K562 (cell line): Measurements from ENCODE around the gene SLC7A5. TPM values are rescaled to one million over a fixed set of nuclear protein-coding genes. Genes with fewer than 3 reads are reported as not detected.

Experiments used
- ELF4 ChIP-seq: fragments of 450-650 bp; formaldehyde crosslinking; IDR thresholded peaks from 2 replicates; pipeline ENCODE4 v1.4.0; 2022; ENCODE audit warnings: missing genetic modification characterization
- FOXK2 ChIP-seq, 2 experiments: fragments of 450-650 bp; IDR thresholded peaks in 1 of 2; conservative IDR thresholded peaks in 1 of 2; 2 replicates each; pipeline ENCODE4 v1.6.1; 2016; ENCODE audit warnings: low read depth in 2 of 2, mild to moderate bottlenecking in 1 of 2
- HDGF ChIP-seq: fragments of 450-650 bp; IDR thresholded peaks from 2 replicates; pipeline ENCODE4 v1.6.1; 2016
- HMGN3 ChIP-seq: IDR thresholded peaks from 2 replicates; pipeline ENCODE4 v1.6.1; 2011; ENCODE audit warnings: borderline replicate concordance, low read depth, mild to moderate bottlenecking, mixed read lengths, low read length; ENCODE audit not compliant: insufficient read length; ENCODE audit errors: extremely low read depth
- ID3 ChIP-seq, 2 experiments: fragments of 250-450 bp in 1 of 2; fragments of 450-650 bp in 1 of 2; sonication (Bioruptor Pico) in 1 of 2; IDR thresholded peaks; 2 replicates each; pipeline versions ENCODE4 v1.6.1 to v1.8.0; 2016 to 2021; ENCODE audit warnings: mild to moderate bottlenecking in 2 of 2, moderate library complexity in 2 of 2, missing compliant biosample characterization in 1 of 2, missing genetic modification characterization in 1 of 2
- ILK ChIP-seq: fragments of 450-650 bp; IDR thresholded peaks from 2 replicates; pipeline ENCODE4 v1.6.1; 2016; ENCODE audit warnings: missing genetic modification characterization, low read depth, mild to moderate bottlenecking, missing compliant biosample characterization, moderate library complexity, borderline replicate concordance
- MTA1 ChIP-seq: fragments of 450-650 bp; IDR thresholded peaks from 2 replicates; pipeline ENCODE4 v1.6.1; 2017; ENCODE audit warnings: borderline replicate concordance
- MTA3 ChIP-seq: fragments of 450-650 bp; formaldehyde crosslinking; IDR thresholded peaks from 2 replicates; pipeline ENCODE4 v1.6.1; 2017; ENCODE audit warnings: mild to moderate bottlenecking, borderline replicate concordance
- POLR2B ChIP-seq: fragments of 450-650 bp; IDR thresholded peaks from 2 replicates; pipeline ENCODE4 v1.6.1; 2018; ENCODE audit warnings: low read depth; ENCODE audit not compliant: partially characterized antibody
- SIN3A ChIP-seq, 2 experiments: fragments of 150-350 bp in 1 of 2; IDR thresholded peaks; 2 replicates each; pipeline ENCODE4 v1.6.1; 2011 to 2016; ENCODE audit warnings: borderline replicate concordance in 2 of 2, low read depth in 2 of 2, low read length in 2 of 2, mild to moderate bottlenecking in 2 of 2, moderate library complexity in 2 of 2; ENCODE audit not compliant: control insufficient read depth in 1 of 2
- SNRNP70 ChIP-seq: fragments of 200-400 bp; formaldehyde crosslinking; optimal IDR thresholded peaks from 2 replicates; pipeline ENCODE3; 2017; ENCODE audit warnings: low read depth, low read length
- TARDBP ChIP-seq: fragments of 450-650 bp; IDR thresholded peaks from 2 replicates; pipeline ENCODE4 v1.6.1; 2016
- TBL1XR1 ChIP-seq, 2 experiments: IDR thresholded peaks; 2 replicates each; pipeline ENCODE4 v1.6.1; 2012; ENCODE audit warnings: improper control_type of control experiment in 2 of 2, low read length in 2 of 2, mild to moderate bottlenecking in 1 of 2
- TSHZ1 ChIP-seq: fragments of 250-450 bp; sonication (Bioruptor Pico); IDR thresholded peaks from 2 replicates; pipeline ENCODE4 v1.4.0; 2020; ENCODE audit warnings: mild to moderate bottlenecking, moderate library complexity
- ZNF175 ChIP-seq: fragments of 200-800 bp; sonication (Bioruptor generic); IDR thresholded peaks from 2 replicates; pipeline ENCODE4 v1.6.1; 2016; ENCODE audit warnings: low read depth, mild to moderate bottlenecking, missing genetic modification characterization, missing compliant biosample characterization
- ZNF3 ChIP-seq: fragments of 250-450 bp; sonication (Bioruptor Pico); IDR thresholded peaks from 2 replicates; pipeline ENCODE4 v1.5.0; 2021; ENCODE audit warnings: mild to moderate bottlenecking, moderate library complexity
- ZNF445 ChIP-seq: fragments of 250-450 bp; sonication (Bioruptor Pico); IDR thresholded peaks from 2 replicates; pipeline ENCODE4 v1.4.0; 2020; ENCODE audit warnings: low read depth, mild to moderate bottlenecking, moderate library complexity
- ZNF583 ChIP-seq: fragments of 250-450 bp; sonication (Bioruptor Pico); IDR thresholded peaks from 2 replicates; pipeline ENCODE4 v1.4.0; 2020
- ZNF740 ChIP-seq, 3 experiments: fragments of 200-800 bp in 1 of 3; sonication (Bioruptor generic) in 1 of 3; sonication (generic) in 1 of 3; formaldehyde crosslinking in 1 of 3; IDR thresholded peaks; 2 replicates each; pipeline versions ENCODE4 v1.6.1 to v1.8.0; 2016 to 2022; ENCODE audit warnings: mild to moderate bottlenecking in 2 of 3, missing compliant biosample characterization in 2 of 3, missing genetic modification characterization in 2 of 3, missing genetic modification reagents in 1 of 3
- polyA plus RNA-seq, 8 experiments: library from polyadenylated mRNA; depleted of rRNA in 4 of 8; stranded (reverse) in 5 of 8; unstranded in 3 of 8; fragments of >200 nt; fragmentation: Nextera tagmentation in 2 of 8; fragmentation: Illumina TruSeq in 1 of 8; extraction: Ambion mirVana in 2 of 8; extraction: Trizol in 1 of 8; gene quantifications; 2 replicates each; pipeline versions ENCODE4 v1.2.1 to v1.2.3, GENCODE V29; 2011 to 2014; ENCODE audit warnings: inconsistent platforms in 1 of 8, missing spikeins in 1 of 8
- total RNA-seq, 7 experiments: library from RNA; depleted of rRNA in 6 of 7; stranded (reverse); fragments of >200 nt in 6 of 7; fragmentation: Illumina TruSeq in 2 of 7; extraction: Trizol in 2 of 7; gene quantifications; 2 replicates each; pipeline versions ENCODE4 v1.2.1 to v1.2.3, GENCODE V29; 2011 to 2021; ENCODE audit warnings: low replicate concordance in 1 of 7

Gene SLC7A5
- total and polyA plus RNA-seq, 9 of the 15 experiments (the other 6 are each of a cell fraction or from before 2014, with no cell fraction given), result 1.9 to 220 (median 18.6) TPM

DNA sequence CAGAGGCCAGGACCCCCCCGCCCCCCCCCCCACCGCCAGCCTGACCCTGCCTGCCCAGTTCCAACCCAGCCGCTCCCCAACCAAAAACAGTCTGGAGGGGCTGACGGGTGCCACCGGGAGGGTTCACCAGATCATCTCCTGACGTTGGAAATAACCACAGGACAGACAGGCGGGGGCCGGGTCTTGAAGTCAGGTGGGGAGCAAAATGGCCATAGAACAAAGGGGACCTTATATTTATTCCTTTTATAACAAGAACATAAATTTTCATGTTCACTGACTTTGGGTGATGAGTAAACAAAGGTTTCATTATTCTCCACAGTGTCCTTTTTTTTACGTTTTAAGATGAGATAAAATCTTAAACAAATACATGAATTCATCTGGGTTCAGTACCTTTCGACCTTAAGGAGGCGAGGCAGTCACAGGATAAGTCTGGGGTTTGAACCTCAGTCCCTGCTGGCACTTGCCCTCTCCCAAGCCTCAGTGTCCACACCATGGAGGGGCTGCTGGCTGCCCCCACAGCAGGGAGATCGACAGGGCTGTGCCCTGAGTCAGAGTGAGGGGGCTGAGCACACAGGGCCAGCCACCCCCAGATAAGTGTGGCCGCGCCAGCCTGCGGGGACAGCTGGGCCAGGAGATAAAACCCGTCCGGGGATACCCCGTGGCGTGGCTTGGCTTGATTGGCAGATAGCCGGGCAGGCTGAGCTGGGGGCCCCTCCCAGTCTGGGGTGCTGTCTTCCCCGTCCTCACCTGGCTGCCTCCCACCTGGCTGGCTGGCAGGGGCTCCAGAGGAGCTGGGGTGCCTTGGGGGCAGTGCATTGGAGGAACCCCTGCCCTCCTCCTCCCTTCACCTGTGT, 15.0 kb downstream of the SLC7A5 start (continued):
- TF ChIP-seq TSHZ1 (CRISPR knock-in tag) (no peak), TARDBP (peak; percentile 93), TBL1XR1 (IDR thresholded peaks at IDR 0.05; ENCODE audit: low read length in 2 of 2) (peak; percentile 60 to 98; a peak in 3 of 4 replicates), SNRNP70 (no peak), HMGN3 (peak; percentile 100), ZNF583 (CRISPR knock-in tag) (peak; percentile 88), HDGF (no peak), MTA3 (peak; percentile 97), FOXK2 (conservative IDR thresholded peaks at IDR 0.05 in 1 of 2, IDR thresholded peaks at IDR 0.05 in 1 of 2; ENCODE audit: low read depth in 2 of 2) (peak; percentile 59 to 67; a peak in 2 of 4 replicates), POLR2B (peak; percentile 56), ZNF445 (peak; percentile 65; the same call in 1 of the 2 replicates), ELF4 (CRISPR knock-in tag) (peak; percentile 90), SIN3A (IDR thresholded peaks at IDR 0.05; ENCODE audit: borderline replicate concordance in 2 of 2, control insufficient read depth in 1 of 2, low read depth in 2 of 2, low read length in 2 of 2) (peak; percentile 60 to 73; a peak in 2 of 4 replicates), ZNF3 (no peak), MTA1 (peak; percentile 89), ID3 (CRISPR knock-in tag; IDR thresholded peaks at IDR 0.05) (no peak), ID3 (tag; IDR thresholded peaks at IDR 0.05) (peak; percentile 96), ZNF175 (peak; percentile 76; the same call in 1 of the 2 replicates), ZNF740 (CRISPR knock-in tag; IDR thresholded peaks at IDR 0.05) (no peak; the same call in 1 of the 2 replicates), ZNF740 (tag; IDR thresholded peaks at IDR 0.05) (peak in 1 of 2 experiments; percentile 41; a peak in 2 of 4 replicates), ILK (no peak)
